GM12873 (cell line): ENCODE data around the gene CEBPA.

Experiments used
- CTCF ChIP-seq: IDR thresholded peaks from 2 replicates; pipeline ENCODE4 v1.5.1; 2012; ENCODE audit warnings: low read depth, mild to moderate bottlenecking, moderate library complexity, low read length, control low read depth; ENCODE audit not compliant: insufficient read depth; ENCODE audit errors: missing control alignments

The CEBPA gene

GRCh38 chr19:33298146-33298911, 4.0 kb downstream of the CEBPA start:
- TF ChIP-seq CTCF = no peak

GRCh38 chr19:33297401-33298145, 4.8 kb downstream of the CEBPA start:
- no peak for TF ChIP-seq CTCF

- TF ChIP-seq CTCF = no peak
Measured at GRCh38 chr19:33296488-33296971, 5.8 kb downstream of the CEBPA start.

- no peak for TF ChIP-seq CTCF
Measured at GRCh38 chr19:33295621-33296487, 6.5 kb downstream of the CEBPA start.

- TF ChIP-seq CTCF = no peak
Measured at GRCh38 chr19:33294058-33294798, 8.1 kb downstream of the CEBPA start.

- TF ChIP-seq CTCF = no peak
Measured at GRCh38 chr19:33293255-33294057, 8.9 kb downstream of the CEBPA start.
